ENCODE data around the gene POLE. TPM values are rescaled to one million over a fixed set of nuclear protein-coding genes. Genes with fewer than 3 reads are reported as not detected.

The POLE gene
- total and polyA plus RNA-seq, 2 donors (not counting 1 experiment from before 2014, with no cell fraction given): 6.2 to 9.6 TPM

GRCh38 chr12:132597333-132598316, 89.5 kb downstream of the POLE start:
- Histone ChIP-seq H3K36me3 (ENCODE audit: control insufficient read depth, insufficient read depth, low read length) (no peaks in the 10 kb centered on the region), H3K27me3 (ENCODE audit: control insufficient read depth, insufficient read depth, low read length) (peaks cover 11% of the 10 kb centered on the region), H3K9me3 (ENCODE audit: control insufficient read depth, insufficient read depth, low read depth, low read length) (no peaks in the 10 kb centered on the region), H2AFZ (ENCODE audit: low read length) (peak overlapping the region; percentile 78), H3K79me2 (ENCODE audit: control insufficient read depth, insufficient read depth, low read length) (no peaks in the 10 kb centered on the region), H3K9ac (ENCODE audit: insufficient read depth, low read length) (no peak overlapping the region), H4K20me1 (ENCODE audit: control insufficient read depth, extremely low read depth, insufficient read depth, low read length) (no peaks in the 10 kb centered on the region), H3K4me3 (replicated peaks in 1 of 4; ENCODE audit: control extremely low read depth in 1 of 4, insufficient read depth in 1 of 4, low read depth in 3 of 4, low read length in 4 of 4) (peak overlapping the region; percentile 46 to 59 (median 54)), H3K4me1 (ENCODE audit: control insufficient read depth, extremely low read depth, insufficient read depth, low read length) (no peaks in the 10 kb centered on the region), H3K27ac (ENCODE audit: insufficient read depth, low read length) (no peak overlapping the region), H3K4me2 (ENCODE audit: extremely low read depth, insufficient read depth, low read length) (peak overlapping the region; percentile 86)
- peak; percentile 62 to 72 for DNase-seq (ENCODE audit: low read depth in 2 of 2)
- TF ChIP-seq EZH2 (IDR thresholded peaks at IDR 0.05; ENCODE audit: low read length, missing control alignments) (no peak), CTCF (conservative IDR thresholded peaks at IDR 0.05 in 1 of 2, IDR thresholded peaks at IDR 0.05 in 1 of 2; ENCODE audit: low read depth in 1 of 2, low read length in 2 of 2) (no peak)

GRCh38 chr12:132596016-132596415, 91.1 kb downstream of the POLE start:
- Histone ChIP-seq H3K9ac (ENCODE audit: insufficient read depth, low read length) (no peak overlapping the region), H3K27ac (ENCODE audit: insufficient read depth, low read length) (no peak overlapping the region), H3K9me3 (ENCODE audit: control insufficient read depth, insufficient read depth, low read depth, low read length) (no peaks in the 10 kb centered on the region), H4K20me1 (ENCODE audit: control insufficient read depth, extremely low read depth, insufficient read depth, low read length) (no peaks in the 10 kb centered on the region), H3K4me1 (ENCODE audit: control insufficient read depth, extremely low read depth, insufficient read depth, low read length) (no peaks in the 10 kb centered on the region), H3K79me2 (ENCODE audit: control insufficient read depth, insufficient read depth, low read length) (no peaks in the 10 kb centered on the region), H2AFZ (ENCODE audit: low read length) (no peak overlapping the region), H3K36me3 (ENCODE audit: control insufficient read depth, insufficient read depth, low read length) (no peaks in the 10 kb centered on the region), H3K27me3 (ENCODE audit: control insufficient read depth, insufficient read depth, low read length) (no peaks in the 10 kb centered on the region), H3K4me3 (replicated peaks in 1 of 4; ENCODE audit: control extremely low read depth in 1 of 4, insufficient read depth in 1 of 4, low read depth in 3 of 4, low read length in 4 of 4) (no peak overlapping the region), H3K4me2 (ENCODE audit: extremely low read depth, insufficient read depth, low read length) (no peak overlapping the region)
- DNase-seq (ENCODE audit: low read depth in 2 of 2): peak; percentile 22 to 27
- no peak for TF ChIP-seq EZH2 (IDR thresholded peaks at IDR 0.05; ENCODE audit: low read length, missing control alignments)
- TF ChIP-seq CTCF (conservative IDR thresholded peaks at IDR 0.05 in 1 of 2, IDR thresholded peaks at IDR 0.05 in 1 of 2; ENCODE audit: low read depth in 1 of 2, low read length in 2 of 2): no peak

- Histone ChIP-seq H3K36me3 (ENCODE audit: control insufficient read depth, insufficient read depth, low read length) (no peaks in the 10 kb centered on the region), H3K79me2 (ENCODE audit: control insufficient read depth, insufficient read depth, low read length) (no peaks in the 10 kb centered on the region), H3K9ac (ENCODE audit: insufficient read depth, low read length) (no peak overlapping the region), H4K20me1 (ENCODE audit: control insufficient read depth, extremely low read depth, insufficient read depth, low read length) (no peaks in the 10 kb centered on the region), H3K27ac (ENCODE audit: insufficient read depth, low read length) (no peak overlapping the region), H3K4me3 (replicated peaks in 1 of 4; ENCODE audit: control extremely low read depth in 1 of 4, insufficient read depth in 1 of 4, low read depth in 3 of 4, low read length in 4 of 4) (no peak overlapping the region), H3K4me1 (ENCODE audit: control insufficient read depth, extremely low read depth, insufficient read depth, low read length) (no peaks in the 10 kb centered on the region), H3K9me3 (ENCODE audit: control insufficient read depth, insufficient read depth, low read depth, low read length) (no peaks in the 10 kb centered on the region), H2AFZ (ENCODE audit: low read length) (no peak overlapping the region), H3K27me3 (ENCODE audit: control insufficient read depth, insufficient read depth, low read length) (no peaks in the 10 kb centered on the region), H3K4me2 (ENCODE audit: extremely low read depth, insufficient read depth, low read length) (no peak overlapping the region)
- DNase-seq (ENCODE audit: low read depth in 2 of 2): no peak
- TF ChIP-seq CTCF (conservative IDR thresholded peaks at IDR 0.05 in 1 of 2, IDR thresholded peaks at IDR 0.05 in 1 of 2; ENCODE audit: low read depth in 1 of 2, low read length in 2 of 2) (no peak), EZH2 (IDR thresholded peaks at IDR 0.05; ENCODE audit: low read length, missing control alignments) (no peak)
Observed at GRCh38 chr12:132595183-132595582, 92.0 kb downstream of the POLE start.

Measured in fibroblast of lung (primary cell).